HepG2 (cell line): ENCODE results near the gene EIF4G2. TPM values are rescaled to one million over a fixed set of nuclear protein-coding genes. Genes with fewer than 3 reads are reported as not detected.

Experiments
- ATAC-seq: fragments of 200-7000 bp; cut with Tn5 transposase; 3 replicates; pipeline ENCODE4 v1.9.1; 2020; ENCODE audit warnings: mild to moderate bottlenecking, moderate library complexity
- BruUV-seq: library from RNA; stranded (reverse); fragments of 400-500 nt; replicated peaks from 2 replicates; lab custom pipeline; 2021; lab: Mats Ljungman, UMichigan
- CTCF ChIA-PET: fragments of 300-600 bp; formaldehyde crosslinking; extraction: SDS; loops from one replicate; lab custom pipeline; 2021; ENCODE audit warnings: low total read pairs, inconsistent platforms, low intra/inter-chr PET ratio; lab: Yijun Ruan, JAX
- POLR2A ChIA-PET: fragments of 350-600 bp; sonication (Branson Sonifier 250); formaldehyde crosslinking; loops from one replicate; lab custom pipeline; 2020; ENCODE audit warnings: antibody characterized with exemption, inconsistent platforms; lab: Yijun Ruan, JAX
- DNase-seq: peaks from one replicate; pipeline ENCODE4 v3.0.0-alpha.2; 2015; ENCODE audit warnings: low spot score
- FAIRE-seq: peaks from 3 replicates; lab custom pipeline; 2011; peaks lifted over from hg19 to GRCh38; lab: Jason Lieb, UNC
- H2AFZ ChIP-seq: one replicate; pipeline ENCODE4 v1.6.1; 2011; ENCODE audit warnings: low read length, inconsistent platforms
- H3K27ac ChIP-seq: fragments of 300-600 bp; 3 replicates; pipeline ENCODE4 v1.8.0; 2011; ENCODE audit warnings: mixed run types, mild to moderate bottlenecking, mixed read lengths, low read length, inconsistent platforms; ENCODE audit not compliant: insufficient read depth; ENCODE audit errors: extremely low read length
- H3K27me3 ChIP-seq, 2 experiments: fragments of 200-600 bp in 1 of 2; 2 replicates in 1 of 2; 3 replicates in 1 of 2; pipeline versions ENCODE4 v1.6.0 to v1.8.0; 2011; ENCODE audit warnings: low read length in 2 of 2, mild to moderate bottlenecking in 2 of 2, moderate library complexity in 2 of 2, inconsistent platforms in 1 of 2; ENCODE audit not compliant: insufficient read depth in 2 of 2, control insufficient read depth in 1 of 2
- H3K36me3 ChIP-seq, 2 experiments: fragments of 200-600 bp in 1 of 2; replicated peaks in 1 of 2; 2 replicates in 1 of 2; 3 replicates in 1 of 2; pipeline versions ENCODE4 v1.5.1 to v1.8.0; 2011; ENCODE audit warnings: low read length in 2 of 2, inconsistent platforms in 1 of 2; ENCODE audit not compliant: insufficient read depth in 2 of 2, control insufficient read depth in 1 of 2
- H3K4me1 ChIP-seq: 2 replicates; pipeline ENCODE4 v1.5.1; 2012; ENCODE audit warnings: low read length, inconsistent platforms; ENCODE audit not compliant: insufficient read depth
- H3K4me2 ChIP-seq: 2 replicates; pipeline ENCODE4 v1.6.0; 2011; ENCODE audit warnings: low read depth, low read length, inconsistent platforms
- H3K4me3 ChIP-seq, 3 experiments: fragments of 200-600 bp in 1 of 3; sonication (generic), shearing (Covaris generic) in 1 of 3; replicated peaks in 1 of 3; 2 replicates each; pipeline ENCODE4 v1.5.1; 2011 to 2016; ENCODE audit warnings: low read length in 3 of 3, inconsistent platforms in 2 of 3, low read depth in 2 of 3, mild to moderate bottlenecking in 2 of 3, control low read depth in 1 of 3, mixed read lengths in 1 of 3; ENCODE audit not compliant: insufficient read depth in 1 of 3
- H3K79me2 ChIP-seq: one replicate; pipeline ENCODE4 v1.6.1; 2011; ENCODE audit warnings: low read length, inconsistent platforms; ENCODE audit not compliant: insufficient read depth
- H3K9ac ChIP-seq: 2 replicates; pipeline ENCODE4 v1.6.0; 2011; ENCODE audit warnings: mild to moderate bottlenecking, low read depth, low read length, inconsistent platforms; ENCODE audit not compliant: insufficient read depth
- H3K9me3 ChIP-seq: 2 replicates; pipeline ENCODE4 v1.5.1; 2012; ENCODE audit warnings: mild to moderate bottlenecking, low read length
- H4K20me1 ChIP-seq: 2 replicates; pipeline ENCODE4 v1.6.0; 2011; ENCODE audit warnings: inconsistent platforms, mild to moderate bottlenecking, low read length, moderate library complexity; ENCODE audit not compliant: insufficient read depth
- CHCHD3 ChIP-seq: sonication (generic); formaldehyde crosslinking; IDR thresholded peaks from 2 replicates; pipeline ENCODE4 v1.8.0; 2022; ENCODE audit warnings: mild to moderate bottlenecking, missing genetic modification reagents, moderate library complexity
- DRAP1 ChIP-seq: IDR thresholded peaks from 2 replicates; pipeline ENCODE4 v1.6.1; 2016; ENCODE audit warnings: missing genetic modification reagents, missing compliant biosample characterization
- EHMT2 ChIP-seq: fragments of 200-600 bp; sonication (generic); IDR thresholded peaks from 2 replicates; pipeline ENCODE4 v1.7.0; 2017; ENCODE audit warnings: antibody characterized with exemption, low read depth, low read length, borderline replicate concordance
- HES4 ChIP-seq: sonication (generic); formaldehyde crosslinking; IDR thresholded peaks from 2 replicates; pipeline ENCODE4 v1.9.0; 2021; ENCODE audit warnings: mild to moderate bottlenecking, missing genetic modification reagents, borderline replicate concordance
- NCOA5 ChIP-seq: sonication (generic); formaldehyde crosslinking; IDR thresholded peaks from 2 replicates; pipeline ENCODE4 v1.4.0; 2020; ENCODE audit warnings: missing genetic modification reagents
- NFYB ChIP-seq: sonication (generic); formaldehyde crosslinking; IDR thresholded peaks from 2 replicates; pipeline ENCODE4 v1.4.0; 2020; ENCODE audit warnings: missing genetic modification reagents
- NPAS2 ChIP-seq: sonication (generic); formaldehyde crosslinking; IDR thresholded peaks from 2 replicates; pipeline ENCODE4 v1.8.0; 2022; ENCODE audit warnings: mild to moderate bottlenecking, missing genetic modification reagents, borderline replicate concordance
- PHF20 ChIP-seq: sonication (generic); formaldehyde crosslinking; IDR thresholded peaks from 2 replicates; pipeline ENCODE4 v1.5.0; 2020; ENCODE audit warnings: mild to moderate bottlenecking, missing genetic modification reagents
- SPEN ChIP-seq: sonication (generic); formaldehyde crosslinking; IDR thresholded peaks from 2 replicates; pipeline ENCODE4 v1.5.1; 2020; ENCODE audit warnings: low read depth, mild to moderate bottlenecking, missing genetic modification reagents
- ZNF101 ChIP-seq: sonication (generic); formaldehyde crosslinking; IDR thresholded peaks from 2 replicates; pipeline ENCODE4 v1.4.0; 2020; ENCODE audit warnings: mild to moderate bottlenecking, low read depth, missing genetic modification reagents, borderline replicate concordance
- WGBS: methylation state at CpG from one replicate; pipeline ENCODE4 v1.1.6; 2017; ENCODE audit warnings: low lambda C conversion rate; 5-methylcytosine and 5-hydroxymethylcytosine counted together
- in situ Hi-C: cut with HindIII; loops from 2 replicates; pipeline ENCODE4 v1.10.0; 2017; ENCODE audit warnings: low pct_unique_long_range_greater_than_20kb; ENCODE audit not compliant: extremely low pct_ligation_motif_present
- intact Hi-C: fragments of 100-400 bp; cut with micrococcal nuclease; formaldehyde crosslinking; loops from one replicate; pipeline ENCODE4 v1.10.0; 2022; ENCODE audit not compliant: unreplicated experiment
- polyA plus RNA-seq, 8 experiments: library from polyadenylated mRNA; depleted of rRNA in 3 of 8; stranded (reverse) in 7 of 8; unstranded in 1 of 8; fragments of >200 nt; fragmentation: Illumina TruSeq in 4 of 8; extraction: Trizol in 4 of 8; gene quantifications; 2 replicates each; pipeline versions ENCODE4 v1.2.1 to v1.2.3, GENCODE V29; 2011 to 2016; ENCODE audit warnings: low read depth in 4 of 8, missing spikeins in 1 of 8, mixed read lengths in 1 of 8; ENCODE audit not compliant: insufficient read depth in 1 of 8
- total RNA-seq, 5 experiments: library from RNA; depleted of rRNA; stranded (reverse); fragments of >200 nt; fragmentation: Illumina TruSeq; extraction: Trizol; gene quantifications; 2 replicates each; pipeline ENCODE4 v1.2.3, GENCODE V29; 2016; ENCODE audit warnings: low read depth in 1 of 5
- TF ChIP-seq, protein P1 (sequence below): sonication (generic); formaldehyde crosslinking; IDR thresholded peaks from 2 replicates; pipeline ENCODE4 v1.5.0; 2020; ENCODE audit warnings: mild to moderate bottlenecking, missing genetic modification reagents
- TF ChIP-seq, protein P2 (sequence below): sonication (generic); formaldehyde crosslinking; IDR thresholded peaks from 2 replicates; pipeline ENCODE4 v1.5.0; 2020; ENCODE audit warnings: mild to moderate bottlenecking, missing genetic modification reagents, borderline replicate concordance
- TF ChIP-seq, protein P3 (sequence below): sonication (generic); formaldehyde crosslinking; IDR thresholded peaks from 2 replicates; pipeline ENCODE4 v1.8.0; 2022; ENCODE audit warnings: mild to moderate bottlenecking, missing genetic modification reagents; ENCODE audit not compliant: insufficient replicate concordance

Gene EIF4G2
- total and polyA plus RNA-seq, 2 of the 13 experiments (the other 11 are each of a cell fraction or from before 2014, with no cell fraction given), result 362 to 546 TPM

- TF ChIP-seq, protein P1, sequence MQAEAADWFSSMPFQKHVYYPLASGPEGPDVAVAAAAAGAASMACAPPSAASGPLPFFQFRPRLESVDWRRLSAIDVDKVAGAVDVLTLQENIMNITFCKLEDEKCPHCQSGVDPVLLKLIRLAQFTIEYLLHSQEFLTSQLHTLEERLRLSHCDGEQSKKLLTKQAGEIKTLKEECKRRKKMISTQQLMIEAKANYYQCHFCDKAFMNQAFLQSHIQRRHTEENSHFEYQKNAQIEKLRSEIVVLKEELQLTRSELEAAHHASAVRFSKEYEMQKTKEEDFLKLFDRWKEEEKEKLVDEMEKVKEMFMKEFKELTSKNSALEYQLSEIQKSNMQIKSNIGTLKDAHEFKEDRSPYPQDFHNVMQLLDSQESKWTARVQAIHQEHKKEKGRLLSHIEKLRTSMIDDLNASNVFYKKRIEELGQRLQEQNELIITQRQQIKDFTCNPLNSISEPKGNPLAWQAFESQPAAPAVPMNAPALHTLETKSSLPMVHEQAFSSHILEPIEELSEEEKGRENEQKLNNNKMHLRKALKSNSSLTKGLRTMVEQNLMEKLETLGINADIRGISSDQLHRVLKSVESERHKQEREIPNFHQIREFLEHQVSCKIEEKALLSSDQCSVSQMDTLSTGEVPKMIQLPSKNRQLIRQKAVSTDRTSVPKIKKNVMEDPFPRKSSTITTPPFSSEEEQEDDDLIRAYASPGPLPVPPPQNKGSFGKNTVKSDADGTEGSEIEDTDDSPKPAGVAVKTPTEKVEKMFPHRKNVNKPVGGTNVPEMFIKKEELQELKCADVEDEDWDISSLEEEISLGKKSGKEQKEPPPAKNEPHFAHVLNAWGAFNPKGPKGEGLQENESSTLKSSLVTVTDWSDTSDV (CRISPR knock-in tag), result no peak
Observed at GRCh38 chr11:10844356-10844755, 35.6 kb upstream of the EIF4G2 start (continued).

GRCh38 chr11:10838881-10839280 lies 30.2 kb upstream of the EIF4G2 start:
- no peaks in the 10 kb centered on the region for H4K20me1 ChIP-seq
- intact Hi-C loops, result no loop called here
- no peak for ATAC-seq
- no peaks in the 10 kb centered on the region for H3K79me2 ChIP-seq
- H3K27me3 ChIP-seq, result no peaks in the 10 kb centered on the region
- H3K4me2 ChIP-seq, result no peak overlapping the region
- H3K4me3 ChIP-seq, result no peak overlapping the region
- no peak for FAIRE-seq
- DNase-seq, result no peak
- H2AFZ ChIP-seq, result no peak overlapping the region
- no peaks in the 10 kb centered on the region for H3K36me3 ChIP-seq
- H3K4me1 ChIP-seq, result no peaks in the 10 kb centered on the region
- in situ Hi-C loops, result no loop called here
- no peaks in the 10 kb centered on the region for H3K9me3 ChIP-seq
- WGBS, result 29% methylated on average over 3 of the region's 3 CpGs
- ChIA-PET CTCF (no interaction called here), POLR2A (interaction anchor here (0.9 to 1.0 kb wide), 2 partner anchors 19 to 29 kb away, joined by 3 read pairs; partner anchors contain the start of gene ZBED5)
- no peak overlapping the region for H3K9ac ChIP-seq
- BruUV-seq, result no TSS peak
- H3K27ac ChIP-seq, result no peak overlapping the region
- TF ChIP-seq, protein P2, sequence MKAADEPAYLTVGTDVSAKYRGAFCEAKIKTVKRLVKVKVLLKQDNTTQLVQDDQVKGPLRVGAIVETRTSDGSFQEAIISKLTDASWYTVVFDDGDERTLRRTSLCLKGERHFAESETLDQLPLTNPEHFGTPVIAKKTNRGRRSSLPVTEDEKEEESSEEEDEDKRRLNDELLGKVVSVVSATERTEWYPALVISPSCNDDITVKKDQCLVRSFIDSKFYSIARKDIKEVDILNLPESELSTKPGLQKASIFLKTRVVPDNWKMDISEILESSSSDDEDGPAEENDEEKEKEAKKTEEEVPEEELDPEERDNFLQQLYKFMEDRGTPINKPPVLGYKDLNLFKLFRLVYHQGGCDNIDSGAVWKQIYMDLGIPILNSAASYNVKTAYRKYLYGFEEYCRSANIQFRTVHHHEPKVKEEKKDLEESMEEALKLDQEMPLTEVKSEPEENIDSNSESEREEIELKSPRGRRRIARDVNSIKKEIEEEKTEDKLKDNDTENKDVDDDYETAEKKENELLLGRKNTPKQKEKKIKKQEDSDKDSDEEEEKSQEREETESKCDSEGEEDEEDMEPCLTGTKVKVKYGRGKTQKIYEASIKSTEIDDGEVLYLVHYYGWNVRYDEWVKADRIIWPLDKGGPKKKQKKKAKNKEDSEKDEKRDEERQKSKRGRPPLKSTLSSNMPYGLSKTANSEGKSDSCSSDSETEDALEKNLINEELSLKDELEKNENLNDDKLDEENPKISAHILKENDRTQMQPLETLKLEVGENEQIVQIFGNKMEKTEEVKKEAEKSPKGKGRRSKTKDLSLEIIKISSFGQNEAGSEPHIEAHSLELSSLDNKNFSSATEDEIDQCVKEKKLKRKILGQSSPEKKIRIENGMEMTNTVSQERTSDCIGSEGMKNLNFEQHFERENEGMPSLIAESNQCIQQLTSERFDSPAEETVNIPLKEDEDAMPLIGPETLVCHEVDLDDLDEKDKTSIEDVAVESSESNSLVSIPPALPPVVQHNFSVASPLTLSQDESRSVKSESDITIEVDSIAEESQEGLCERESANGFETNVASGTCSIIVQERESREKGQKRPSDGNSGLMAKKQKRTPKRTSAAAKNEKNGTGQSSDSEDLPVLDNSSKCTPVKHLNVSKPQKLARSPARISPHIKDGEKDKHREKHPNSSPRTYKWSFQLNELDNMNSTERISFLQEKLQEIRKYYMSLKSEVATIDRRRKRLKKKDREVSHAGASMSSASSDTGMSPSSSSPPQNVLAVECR (CRISPR knock-in tag), result no peak
- TF ChIP-seq HES4 (no peak), NFYB (CRISPR knock-in tag) (no peak), NCOA5 (no peak), DRAP1 (CRISPR knock-in tag) (no peak), SPEN (no peak), ZNF101 (CRISPR knock-in tag) (no peak), NPAS2 (CRISPR knock-in tag) (no peak), EHMT2 (no peak), PHF20 (no peak), CHCHD3 (CRISPR knock-in tag) (no peak)
- TF ChIP-seq, protein P3, sequence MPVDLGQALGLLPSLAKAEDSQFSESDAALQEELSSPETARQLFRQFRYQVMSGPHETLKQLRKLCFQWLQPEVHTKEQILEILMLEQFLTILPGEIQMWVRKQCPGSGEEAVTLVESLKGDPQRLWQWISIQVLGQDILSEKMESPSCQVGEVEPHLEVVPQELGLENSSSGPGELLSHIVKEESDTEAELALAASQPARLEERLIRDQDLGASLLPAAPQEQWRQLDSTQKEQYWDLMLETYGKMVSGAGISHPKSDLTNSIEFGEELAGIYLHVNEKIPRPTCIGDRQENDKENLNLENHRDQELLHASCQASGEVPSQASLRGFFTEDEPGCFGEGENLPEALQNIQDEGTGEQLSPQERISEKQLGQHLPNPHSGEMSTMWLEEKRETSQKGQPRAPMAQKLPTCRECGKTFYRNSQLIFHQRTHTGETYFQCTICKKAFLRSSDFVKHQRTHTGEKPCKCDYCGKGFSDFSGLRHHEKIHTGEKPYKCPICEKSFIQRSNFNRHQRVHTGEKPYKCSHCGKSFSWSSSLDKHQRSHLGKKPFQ, result no peak
